Eye (tissue), 1 donor: ENCODE data around the gene TSPAN17.
"Not testable (repeated sequence)": the region's sequence is repeated elsewhere in the genome, so short reads cannot be mapped to it uniquely, and the experiment has no call there.

ENCODE experiments used
- DNase-seq: peaks from one replicate; pipeline ENCODE4 v3.0.0-alpha.2; 2015

TSPAN17 gene

GRCh38 chr5:176647030-176647842 is at the start of gene TSPAN17:
Gene TSPAN17 (plus strand): TSS chr5:176647484. CDS start chr5:176647616, 132 bp downstream.
- DNase-seq, result peak; percentile 100

GRCh38 chr5:176599749-176600430 is 47.4 kb upstream of the TSPAN17 start:
- not testable (repeated sequence) for DNase-seq

GRCh38 chr5:176601901-176602482 is 45.3 kb upstream of the TSPAN17 start:
- no peak for DNase-seq

- no peak for DNase-seq
Measured at GRCh38 chr5:176603091-176603490, 44.2 kb upstream of the TSPAN17 start.

- no peak for DNase-seq
Measured at GRCh38 chr5:176606032-176606431, 41.3 kb upstream of the TSPAN17 start.

GRCh38 chr5:176606875-176607274 is 40.4 kb upstream of the TSPAN17 start:
- no peak for DNase-seq

- no peak for DNase-seq
Measured at GRCh38 chr5:176608142-176608705, 39.1 kb upstream of the TSPAN17 start.

- DNase-seq, result peak; percentile 77
Measured at GRCh38 chr5:176608937-176609723, 38.2 kb upstream of the TSPAN17 start.

- peak; percentile 84 for DNase-seq
Measured at GRCh38 chr5:176609724-176610434, 37.4 kb upstream of the TSPAN17 start, which contains the start of gene GPRIN1. Gene GPRIN1 (minus strand): TSS chr5:176610156. CDS start chr5:176599834, 10,322 bp downstream.

GRCh38 chr5:176610435-176610773 is 36.9 kb upstream of the TSPAN17 start:
- no peak for DNase-seq

- DNase-seq, result peak; percentile 89
Measured at GRCh38 chr5:176611435-176611834, 35.8 kb upstream of the TSPAN17 start.

GRCh38 chr5:176612008-176612407 is 35.3 kb upstream of the TSPAN17 start:
- no peak for DNase-seq

- no peak for DNase-seq
Measured at GRCh38 chr5:176612855-176613254, 34.4 kb upstream of the TSPAN17 start.

GRCh38 chr5:176614805-176615478 is 32.3 kb upstream of the TSPAN17 start:
- DNase-seq, result no peak

GRCh38 chr5:176616511-176616910 is 30.8 kb upstream of the TSPAN17 start:
- DNase-seq, result no peak

GRCh38 chr5:176618783-176619182 is 28.5 kb upstream of the TSPAN17 start:
- no peak for DNase-seq

- DNase-seq, result peak; percentile 94
Measured at GRCh38 chr5:176619203-176619568, 28.1 kb upstream of the TSPAN17 start.

- DNase-seq, result no peak
Measured at GRCh38 chr5:176619569-176620332, 27.5 kb upstream of the TSPAN17 start.

- DNase-seq, result peak; percentile 35
Measured at GRCh38 chr5:176620333-176620981, 26.8 kb upstream of the TSPAN17 start.

GRCh38 chr5:176621661-176622079 is 25.6 kb upstream of the TSPAN17 start:
- DNase-seq, result no peak
